ENCODE data around the gene FRMD3.
A peak's percentile ranks its signal among the peaks of the same experiment; 100 is the strongest.

Gene FRMD3

DNA sequence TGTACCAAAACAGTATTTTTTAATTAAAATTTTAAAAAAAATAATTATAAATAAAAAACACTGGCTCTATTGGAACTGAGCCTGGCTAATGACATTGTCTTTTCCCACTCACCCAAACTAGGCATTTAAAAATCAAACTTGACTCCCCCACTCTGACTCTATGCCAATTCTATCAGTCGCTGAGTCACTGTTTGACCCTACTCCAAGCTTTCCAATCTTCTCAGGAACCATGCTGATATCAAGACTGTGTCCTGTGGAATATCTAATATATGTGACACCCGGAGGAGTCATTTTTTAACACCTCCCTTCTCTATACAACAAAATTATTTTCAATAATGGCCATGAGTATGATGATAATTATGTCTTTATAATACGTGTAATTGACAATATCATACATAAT lies 303.7 kb downstream of the FRMD3 start:
- no peak for DNase-seq (ENCODE audit: low read depth)

DNA sequence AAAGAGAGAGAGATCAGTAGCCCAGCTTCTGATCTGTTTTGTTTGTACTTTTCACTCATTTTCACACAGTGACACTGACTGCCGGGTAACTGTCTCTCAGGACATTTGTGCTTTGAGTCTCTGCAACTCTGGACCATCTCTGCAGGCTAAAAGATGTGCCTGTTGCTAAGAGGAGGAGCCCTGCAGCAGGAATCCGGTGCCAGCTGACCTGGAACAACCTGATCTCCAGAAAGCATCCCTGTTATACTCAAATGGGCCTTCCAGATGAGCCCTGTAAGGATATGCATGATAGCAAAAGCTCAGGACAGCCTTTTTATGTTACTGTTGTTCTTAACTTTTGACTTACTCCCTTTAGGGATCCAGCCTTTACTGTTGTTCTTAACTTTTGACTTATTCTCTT lies 304.6 kb downstream of the FRMD3 start:
- no peak for DNase-seq (ENCODE audit: low read depth)

DNA sequence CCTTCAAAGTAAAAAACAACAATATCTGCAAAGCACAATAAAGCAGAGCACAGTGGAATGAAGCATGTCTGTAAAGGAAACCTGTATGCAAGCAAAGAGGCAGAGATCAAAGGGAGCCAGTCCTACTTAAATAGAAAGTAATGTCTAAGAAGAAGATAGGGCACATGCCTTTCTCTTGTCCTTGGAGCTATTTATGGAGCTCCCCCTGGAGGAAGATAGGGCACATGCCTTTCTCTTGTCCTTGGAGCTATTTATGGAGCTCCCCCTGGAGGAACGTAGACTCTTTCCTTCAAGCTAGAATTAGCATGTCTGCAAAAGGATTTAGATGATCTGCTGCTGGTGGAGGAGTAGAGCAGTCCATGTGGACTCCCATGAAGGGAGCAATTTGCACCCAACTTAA lies 307.2 kb downstream of the FRMD3 start:
- DNase-seq (ENCODE audit: low read depth) = no peak

DNA sequence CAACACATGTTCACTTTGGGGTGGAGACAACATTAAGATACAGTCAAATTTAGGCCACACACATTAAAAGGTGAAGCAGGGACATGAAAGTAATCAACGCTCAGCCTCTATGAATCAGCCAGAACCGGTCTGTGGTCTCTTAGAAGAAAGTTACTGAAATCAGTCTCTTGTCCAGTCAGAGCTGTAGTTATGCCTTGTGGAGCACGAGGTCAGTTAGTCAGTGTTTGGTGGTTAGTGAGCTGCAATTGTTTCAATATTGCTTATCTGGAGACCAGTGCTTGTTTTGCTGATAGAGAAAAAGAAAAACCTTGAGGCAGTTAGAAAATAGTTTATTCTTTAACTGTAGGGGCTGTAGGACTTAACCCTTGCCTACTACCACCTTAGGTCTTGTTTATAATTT lies 317.5 kb downstream of the FRMD3 start:
- peak; percentile 77 for DNase-seq (ENCODE audit: low read depth)

DNA sequence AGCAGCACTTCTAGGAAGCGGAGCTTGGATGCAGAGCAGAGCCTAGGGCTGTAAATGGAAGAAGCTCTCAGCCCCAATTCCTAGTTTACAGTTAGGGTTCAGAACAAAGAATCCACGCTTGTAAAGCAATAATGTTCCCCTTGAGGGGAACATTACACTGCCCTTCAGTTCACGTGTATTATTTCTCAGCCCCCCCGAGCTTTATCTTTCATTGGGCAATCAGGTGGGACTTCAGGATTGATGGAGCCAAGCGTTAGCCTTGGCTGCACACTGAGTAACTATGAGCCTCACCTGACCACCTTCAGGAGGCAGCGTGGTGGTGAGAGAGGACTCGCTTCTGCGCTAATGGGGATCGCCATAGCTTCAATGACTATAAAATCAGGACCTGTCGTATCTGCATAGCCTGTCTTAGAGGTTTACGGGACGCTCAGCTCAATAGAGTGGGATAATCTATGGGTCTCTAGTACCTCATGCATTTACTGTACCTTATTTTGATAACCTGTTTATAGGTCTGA lies 318.2 kb downstream of the FRMD3 start:
- DNase-seq (ENCODE audit: low read depth) = no peak

DNA sequence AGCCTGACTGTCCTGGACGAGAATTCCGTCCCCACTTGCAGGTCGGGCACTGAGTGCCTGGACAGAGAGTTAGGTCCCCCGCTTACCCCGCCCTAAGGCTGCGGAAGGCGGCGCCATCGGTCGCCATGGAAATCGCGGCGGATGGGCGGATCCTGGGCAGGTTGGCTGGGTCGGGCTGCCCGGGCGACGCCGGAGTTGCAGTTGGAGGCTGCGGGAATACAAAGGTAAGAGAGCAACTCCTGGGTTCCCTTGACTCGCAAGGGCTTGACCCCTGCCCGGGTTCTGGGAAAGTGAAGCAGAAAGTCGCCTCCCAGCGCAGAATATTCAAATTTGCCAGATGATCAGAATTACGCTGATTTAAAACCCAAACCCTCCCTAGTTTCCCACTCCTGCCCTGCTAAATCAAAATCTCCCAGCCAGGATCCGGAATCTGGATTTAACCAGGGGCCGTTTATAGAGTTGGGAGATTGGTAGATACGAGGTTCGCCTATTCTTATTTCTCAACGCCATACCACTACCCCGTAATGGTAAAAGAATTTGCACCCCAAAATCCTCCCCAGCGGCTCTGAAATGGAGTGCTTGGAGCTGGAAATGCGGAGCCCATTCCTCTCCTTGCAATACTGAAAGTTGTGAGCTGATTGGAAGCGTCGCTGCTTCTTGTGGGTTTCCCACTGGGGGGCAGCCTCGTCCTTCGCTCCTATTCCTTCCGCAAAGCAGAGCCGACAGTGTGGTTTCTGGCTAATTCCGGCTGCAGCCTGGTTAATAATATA lies 318.9 kb downstream of the FRMD3 start:
- DNase-seq (ENCODE audit: low read depth) = peak; percentile 64

DNA sequence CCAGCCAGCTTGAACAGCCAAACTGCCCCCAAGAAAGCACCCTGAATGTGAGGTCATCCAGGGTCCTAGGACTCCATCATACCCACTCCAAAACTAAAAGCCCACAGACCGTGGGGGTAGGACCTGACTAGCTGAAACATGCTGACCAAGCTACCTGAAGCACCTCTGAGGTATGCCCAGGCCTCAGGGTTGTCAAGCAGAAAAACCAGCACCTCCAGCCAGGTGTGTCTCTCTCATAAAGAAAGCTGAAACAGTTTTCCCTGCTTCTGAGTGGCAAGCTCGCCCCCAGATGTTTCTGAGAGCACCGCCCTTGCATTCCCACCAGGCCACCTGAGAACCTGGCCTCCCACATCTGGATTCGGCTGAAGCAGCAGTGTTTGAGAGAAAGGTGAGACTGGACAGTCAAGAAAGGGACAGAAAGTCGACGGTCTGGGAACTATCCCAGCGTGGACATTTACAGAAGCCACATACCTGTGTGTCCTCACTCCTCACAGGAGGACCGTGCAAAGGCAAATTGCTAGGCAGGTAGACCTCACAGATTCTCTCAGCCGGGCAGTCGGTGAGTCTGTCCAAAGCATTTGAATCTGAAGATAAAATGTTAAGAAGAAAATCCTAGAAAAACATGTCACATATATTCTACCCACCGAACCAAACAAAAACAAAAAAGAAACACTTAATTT lies 319.6 kb downstream of the FRMD3 start:
- DNase-seq (ENCODE audit: low read depth) = no peak

DNA sequence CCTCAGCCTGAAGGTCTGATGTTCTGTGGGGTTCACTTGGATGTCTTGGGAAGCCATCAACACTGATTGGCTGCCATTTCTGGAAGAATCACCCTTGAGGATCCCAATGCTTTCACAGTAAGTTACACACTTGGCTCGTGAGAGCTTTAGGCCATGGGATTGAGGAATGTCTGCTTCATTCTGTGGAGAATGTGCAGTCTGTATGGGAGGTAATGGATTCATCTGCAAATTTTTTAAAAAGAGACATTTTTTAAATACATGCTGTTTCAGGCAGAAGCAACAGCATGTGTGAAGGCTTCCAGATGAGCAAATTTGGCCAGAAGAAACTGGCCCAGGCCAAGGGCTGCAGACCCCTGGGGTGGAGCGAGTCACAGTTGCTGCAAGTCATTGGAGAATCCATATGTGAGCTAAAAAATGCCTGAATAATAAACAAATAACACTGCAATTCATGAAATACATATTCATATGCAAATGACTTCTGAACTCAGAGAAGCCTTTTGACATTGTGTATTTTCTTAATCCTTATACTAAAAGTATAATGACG lies 328.9 kb downstream of the FRMD3 start:
- no peak for DNase-seq (ENCODE audit: low read depth)

DNA sequence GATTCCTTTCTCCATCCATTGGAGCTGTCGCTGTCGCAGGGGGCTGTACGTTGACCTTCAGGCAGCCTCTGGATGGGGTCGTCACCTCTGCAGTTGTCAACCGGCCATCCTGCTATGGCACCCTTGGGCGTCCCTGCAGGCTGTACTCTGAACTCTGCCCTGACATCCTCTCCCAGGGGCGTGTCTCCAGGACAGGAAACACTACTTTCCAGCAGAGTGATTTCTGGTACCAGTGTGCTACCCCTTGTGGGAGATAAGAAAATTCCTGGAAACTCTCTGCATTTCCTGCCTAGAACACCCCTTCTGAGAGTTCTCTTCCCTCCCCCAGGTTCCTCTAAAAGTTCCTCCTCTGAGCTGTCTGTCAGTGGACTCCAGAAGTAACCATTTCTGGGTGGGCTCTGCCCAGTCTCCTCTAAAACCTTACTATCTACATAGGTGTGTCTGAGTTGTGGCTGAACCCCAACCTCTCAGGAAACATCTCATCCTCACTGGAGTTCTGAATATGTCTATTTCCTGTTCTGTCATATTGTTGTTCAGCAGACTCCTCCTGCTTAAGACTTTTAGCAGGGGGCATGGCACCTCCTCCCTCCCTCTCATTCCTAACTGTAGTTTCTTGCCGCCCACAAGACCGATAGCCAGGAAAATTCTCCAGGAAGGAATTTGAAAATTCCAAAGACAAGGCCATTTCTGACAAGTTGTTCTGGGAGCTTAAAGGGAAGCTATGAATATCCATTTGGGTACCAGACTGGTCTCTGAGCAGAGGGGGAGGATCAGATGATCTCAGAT lies 329.9 kb downstream of the FRMD3 start:
- DNase-seq (ENCODE audit: low read depth) = no peak

DNA sequence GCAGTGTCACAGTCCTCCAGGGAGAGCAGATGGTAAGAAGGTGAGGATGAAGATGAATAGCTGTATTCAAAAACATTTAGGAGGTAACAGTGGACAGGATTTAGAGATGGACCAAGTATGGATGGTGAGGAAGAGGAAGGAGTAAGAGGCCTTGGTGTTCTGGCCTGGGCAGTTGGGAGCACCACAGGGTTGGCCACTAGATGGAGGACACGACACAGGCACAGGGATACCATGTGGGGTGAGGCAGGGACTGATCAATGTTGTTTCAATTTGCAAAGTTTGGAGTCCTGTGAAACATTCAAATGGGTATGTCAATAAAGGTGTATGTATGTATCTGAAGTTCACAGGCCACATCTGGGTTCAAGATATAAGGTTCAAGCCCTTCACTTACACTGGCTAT lies 334.2 kb downstream of the FRMD3 start:
- no peak for DNase-seq (ENCODE audit: low read depth)

DNA sequence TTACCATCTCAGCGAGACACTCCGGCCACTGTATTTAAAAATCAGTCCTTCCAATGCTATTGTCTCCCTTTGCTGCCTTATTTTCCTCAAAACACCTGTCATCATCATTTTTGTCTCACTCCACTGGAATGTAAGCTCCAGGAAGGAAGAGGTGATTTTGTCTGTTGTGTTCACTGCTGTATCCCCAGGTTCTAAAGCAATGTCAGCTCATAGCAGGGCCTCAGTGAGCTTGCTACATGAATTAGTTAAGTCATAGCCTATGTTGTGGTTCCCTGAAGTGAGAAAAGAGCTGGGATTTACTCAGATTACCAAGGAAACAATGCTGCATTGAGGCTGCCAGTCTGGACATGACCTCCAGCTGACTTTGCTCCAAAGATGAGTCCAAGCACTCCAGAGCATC lies 337.7 kb downstream of the FRMD3 start:
- no peak for DNase-seq (ENCODE audit: low read depth)

DNA sequence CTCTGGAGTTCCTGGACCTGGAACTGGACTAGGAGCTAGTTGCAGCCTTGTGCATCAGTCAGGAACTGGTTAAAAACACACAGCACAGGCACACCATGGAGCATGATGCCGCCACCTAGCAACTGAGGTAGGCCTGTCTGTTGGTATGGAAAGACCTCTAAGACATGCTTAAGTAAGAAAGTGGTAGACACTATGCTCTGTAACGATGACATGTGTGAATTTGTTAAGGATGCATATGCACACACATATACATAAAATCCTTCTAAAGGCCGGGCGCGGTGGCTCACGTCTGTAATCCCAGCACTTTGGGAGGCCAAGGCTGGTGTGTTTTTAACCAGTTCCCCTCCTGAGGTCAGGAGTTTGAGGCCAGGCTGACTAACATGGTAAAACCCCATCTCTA lies 338.4 kb downstream of the FRMD3 start:
- DNase-seq (ENCODE audit: low read depth) = no peak

DNA sequence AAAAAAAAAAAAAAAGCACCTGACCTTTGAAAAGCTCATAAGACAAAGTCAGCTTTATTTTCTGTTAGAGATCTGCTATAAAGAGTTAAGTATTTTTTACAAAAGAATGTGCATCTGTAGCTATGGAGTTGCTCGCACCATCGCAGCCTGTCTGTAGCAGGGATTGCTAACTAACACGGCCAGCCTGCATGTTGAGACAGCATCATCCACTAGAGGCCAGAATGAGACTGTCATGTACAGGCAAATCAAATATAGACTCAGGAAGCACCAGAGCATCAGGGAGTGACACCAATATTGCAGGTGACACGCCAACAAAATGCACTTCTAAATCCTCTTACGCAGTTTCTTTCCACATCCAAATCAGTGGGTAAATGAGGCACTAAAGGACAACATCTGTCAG lies 339.0 kb downstream of the FRMD3 start:
- peak; percentile 53 for DNase-seq (ENCODE audit: low read depth)

DNA sequence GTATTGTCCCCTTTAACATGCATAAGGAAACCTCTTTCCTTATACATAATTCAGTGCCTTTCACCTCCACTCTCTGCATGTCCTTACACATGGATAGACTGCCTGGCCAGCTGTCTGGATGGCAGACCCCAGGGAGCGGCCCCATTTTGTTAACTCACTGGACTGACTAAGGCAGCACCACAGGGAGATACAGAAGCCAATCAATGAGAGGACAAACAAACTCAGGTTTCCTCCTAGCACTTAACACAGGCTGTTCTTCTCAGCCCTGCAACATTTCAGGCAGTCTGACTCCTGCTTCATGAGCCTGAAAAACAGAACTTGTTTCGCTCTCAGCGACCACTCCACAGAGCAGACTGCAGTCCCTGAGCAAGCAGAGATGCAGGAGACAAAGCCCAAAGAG lies 339.8 kb downstream of the FRMD3 start:
- no peak for DNase-seq (ENCODE audit: low read depth)

DNA sequence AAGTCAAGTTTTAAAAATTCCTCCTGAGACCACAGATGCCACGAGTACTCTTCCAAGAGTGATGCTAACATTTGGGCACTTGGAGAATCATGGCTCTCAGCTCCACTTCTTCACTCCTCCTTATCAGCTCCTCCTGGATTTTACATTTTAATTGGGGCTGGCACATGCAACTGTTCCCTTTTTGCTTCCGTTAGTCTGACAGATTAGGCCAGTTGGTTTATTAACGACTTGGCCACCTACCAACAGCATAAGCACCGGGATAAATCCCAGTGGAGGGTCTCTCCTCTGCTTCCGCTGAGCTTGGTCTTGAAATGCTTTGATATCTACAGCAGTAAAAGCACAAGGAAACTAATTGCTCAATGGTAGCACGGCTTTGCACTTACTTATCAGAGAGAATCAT lies 340.6 kb downstream of the FRMD3 start:
- no peak for DNase-seq (ENCODE audit: low read depth)

DNA sequence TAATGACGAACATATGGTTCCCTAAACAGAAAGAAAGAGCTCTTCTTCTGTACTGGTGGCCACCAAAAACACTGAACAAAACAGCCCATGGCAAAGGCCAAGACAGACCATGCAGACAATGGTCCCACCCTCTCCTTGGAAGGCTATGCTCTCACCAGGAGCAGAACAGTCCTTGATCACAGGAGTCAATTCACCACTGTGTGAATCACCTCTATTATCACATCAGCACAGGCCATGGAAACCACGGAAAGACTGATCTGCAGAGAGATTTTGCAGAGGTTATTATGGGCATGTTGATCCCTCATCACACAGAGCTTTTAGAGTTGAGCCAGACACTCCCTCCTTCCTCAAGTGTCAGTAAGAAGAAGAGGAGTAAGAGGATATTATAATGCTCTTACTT lies 341.3 kb downstream of the FRMD3 start:
- DNase-seq (ENCODE audit: low read depth) = no peak
